HUES6 (cell line): ENCODE results near the gene EYA3.

Source experiments
- H3K27ac ChIP-seq: 2 replicates; pipeline ENCODE4 v1.7.0; 2013; ENCODE audit warnings: low read depth, mild to moderate bottlenecking, low read length, inconsistent platforms
- H3K27me3 ChIP-seq: 2 replicates; pipeline ENCODE4 v1.6.1; 2013; ENCODE audit warnings: low read length; ENCODE audit not compliant: control insufficient read depth, insufficient read depth
- H3K36me3 ChIP-seq: 2 replicates; pipeline ENCODE4 v1.6.1; 2013; ENCODE audit warnings: low read length; ENCODE audit not compliant: control insufficient read depth, insufficient read depth
- H3K4me1 ChIP-seq: 2 replicates; pipeline ENCODE4 v1.6.1; 2013; ENCODE audit warnings: low read length; ENCODE audit not compliant: control insufficient read depth, insufficient read depth
- H3K4me3 ChIP-seq: 2 replicates; pipeline ENCODE4 v1.5.1; 2013; ENCODE audit warnings: low read depth, low read length
- H3K9ac ChIP-seq: one replicate; pipeline ENCODE4 v1.6.1; 2013; ENCODE audit warnings: mild to moderate bottlenecking, low read length
- H3K9me3 ChIP-seq: 2 replicates; pipeline ENCODE4 v1.6.1; 2013; ENCODE audit warnings: low read depth, low read length; ENCODE audit not compliant: control insufficient read depth, insufficient read depth

The EYA3 gene

DNA sequence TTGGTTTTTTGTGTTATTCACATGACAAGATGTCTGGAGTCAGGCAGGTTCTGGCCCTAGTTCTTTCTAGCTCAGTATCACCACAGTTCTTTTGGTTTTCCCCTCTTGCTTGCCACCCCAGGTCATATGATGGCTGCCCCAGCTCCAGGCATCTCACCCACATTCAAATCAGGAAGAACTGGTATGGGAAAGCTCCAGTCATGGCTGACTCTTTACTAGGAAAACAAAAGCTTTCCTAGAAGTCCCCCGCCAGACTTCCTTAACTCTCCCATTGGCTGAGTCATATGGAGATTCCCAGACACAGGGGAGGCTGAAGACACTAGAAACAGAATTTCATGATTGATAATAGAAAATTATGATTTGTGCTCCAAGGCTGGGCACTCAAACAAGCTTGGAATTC is 22.1 kb upstream of the EYA3 start:
- Histone ChIP-seq H3K27me3 (no peaks in the 10 kb centered on the region), H3K9ac (no peak overlapping the region), H3K4me1 (peaks cover 2% of the 10 kb centered on the region), H3K9me3 (no peaks in the 10 kb centered on the region), H3K4me3 (no peak overlapping the region), H3K27ac (no peak overlapping the region), H3K36me3 (no peaks in the 10 kb centered on the region)

DNA sequence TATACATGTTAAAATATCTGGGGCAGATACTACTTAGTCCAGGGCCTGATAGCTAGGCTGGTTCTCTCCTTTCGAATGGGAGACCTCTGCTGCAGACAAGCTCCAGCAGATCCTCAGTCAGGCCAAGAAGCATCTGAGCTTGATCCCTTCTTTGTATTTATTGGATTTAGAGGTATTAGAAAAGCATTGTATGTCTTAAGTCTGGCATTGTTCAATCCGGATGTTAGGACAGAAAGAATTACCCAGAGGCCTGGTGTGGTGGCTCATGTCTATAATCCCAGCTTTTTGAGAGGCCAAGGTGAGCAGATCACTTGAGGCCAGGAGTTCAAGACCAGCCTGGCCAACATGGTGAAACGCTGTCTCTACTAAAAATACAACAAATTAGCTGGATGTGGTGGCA is 21.2 kb upstream of the EYA3 start:
- H3K36me3 ChIP-seq: no peaks in the 10 kb centered on the region
- H3K9me3 ChIP-seq: no peaks in the 10 kb centered on the region
- no peak overlapping the region for H3K4me3 ChIP-seq
- H3K27ac ChIP-seq: no peak overlapping the region
- H3K9ac ChIP-seq: no peak overlapping the region
- peaks cover 6% of the 10 kb centered on the region for H3K4me1 ChIP-seq
- H3K27me3 ChIP-seq: no peaks in the 10 kb centered on the region

DNA sequence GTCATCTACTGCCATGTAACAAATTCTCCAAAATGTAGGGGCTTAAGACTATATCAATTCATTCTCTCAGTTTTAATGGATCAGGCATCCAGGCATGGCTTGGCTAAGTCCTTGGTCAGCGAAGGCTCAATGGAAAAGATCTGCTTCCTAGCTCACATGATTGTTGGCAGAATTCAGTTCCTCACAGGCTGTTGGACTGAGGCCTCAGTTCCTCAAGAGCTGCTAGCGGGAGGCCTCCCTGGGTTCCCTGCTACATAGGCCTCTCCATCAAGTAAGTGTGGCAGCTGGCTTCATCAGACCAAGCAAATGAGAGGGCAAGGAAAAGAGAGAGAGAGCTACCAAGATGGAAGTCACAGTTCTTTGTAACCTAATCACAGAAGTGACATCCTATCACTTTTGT is 19.6 kb upstream of the EYA3 start:
- H3K4me3 ChIP-seq: no peak overlapping the region

DNA sequence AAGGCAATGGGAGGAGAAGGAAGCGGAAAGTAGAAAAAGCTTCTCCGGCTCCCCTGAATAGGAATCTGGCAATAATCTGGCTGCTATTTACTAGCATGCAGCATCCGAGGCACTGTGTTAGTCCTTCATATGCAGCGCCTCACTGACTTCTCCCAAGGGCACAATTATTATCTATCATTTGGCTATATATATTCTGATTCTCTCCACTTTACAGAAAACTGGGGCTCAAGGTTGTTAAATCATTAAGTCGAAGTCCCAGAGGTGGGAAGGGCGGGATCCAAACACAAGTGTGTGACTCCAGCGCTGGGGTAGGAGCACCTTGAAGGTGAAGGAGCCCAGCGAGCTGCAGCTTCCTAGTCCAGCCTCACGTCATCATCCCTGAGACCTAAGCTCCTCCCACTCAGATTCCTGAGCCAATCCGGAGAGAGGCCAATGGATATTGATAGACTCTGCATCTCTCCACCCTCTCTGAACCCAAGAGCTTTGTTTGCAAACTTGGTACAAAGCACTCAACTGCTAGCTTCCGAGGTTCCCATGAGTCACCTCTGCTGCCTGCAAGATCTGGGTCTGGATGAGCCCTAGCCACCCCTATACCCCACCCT is 16.6 kb upstream of the EYA3 start:
- Histone ChIP-seq H3K9ac (no peak overlapping the region), H3K9me3 (no peaks in the 10 kb centered on the region)

More for the DNA sequence above, 19.6 kb upstream of the EYA3 start:
- no peaks in the 10 kb centered on the region for H3K9me3 ChIP-seq
- H3K27me3 ChIP-seq: no peaks in the 10 kb centered on the region
- H3K4me1 ChIP-seq: peaks cover 6% of the 10 kb centered on the region
- no peaks in the 10 kb centered on the region for H3K36me3 ChIP-seq
- H3K9ac ChIP-seq: no peak overlapping the region
- H3K27ac ChIP-seq: no peak overlapping the region

DNA sequence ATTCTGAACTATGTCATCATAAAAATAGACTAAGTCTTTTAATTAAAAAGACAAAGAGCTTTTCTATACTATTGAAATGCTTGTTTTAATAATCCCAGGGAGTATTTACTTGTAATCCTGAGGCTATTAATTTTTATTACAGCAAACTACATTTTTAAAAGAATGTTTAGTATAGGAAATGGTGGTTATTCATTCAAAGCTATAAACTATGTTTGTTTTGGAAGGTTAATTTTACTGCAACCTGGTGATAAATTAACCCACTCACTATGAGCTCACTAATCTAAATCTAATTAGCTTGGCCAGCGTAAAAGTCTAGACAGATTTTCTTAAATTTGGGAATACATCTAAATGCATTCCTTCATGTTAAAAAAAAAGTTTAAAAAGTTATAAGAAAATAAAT is 13.8 kb upstream of the EYA3 start:
- no peaks in the 10 kb centered on the region for H3K9me3 ChIP-seq
- H3K9ac ChIP-seq: no peak overlapping the region
- no peaks in the 10 kb centered on the region for H3K27me3 ChIP-seq
- peaks cover 6% of the 10 kb centered on the region for H3K4me1 ChIP-seq
- no peak overlapping the region for H3K4me3 ChIP-seq
- H3K36me3 ChIP-seq: no peaks in the 10 kb centered on the region
- H3K27ac ChIP-seq: no peak overlapping the region

More for the DNA sequence above, 16.6 kb upstream of the EYA3 start:
- no peaks in the 10 kb centered on the region for H3K27me3 ChIP-seq
- H3K4me1 ChIP-seq: peaks cover 6% of the 10 kb centered on the region
- no peaks in the 10 kb centered on the region for H3K36me3 ChIP-seq
- H3K27ac ChIP-seq: no peak overlapping the region
- peak overlapping the region; percentile 39 for H3K4me3 ChIP-seq

DNA sequence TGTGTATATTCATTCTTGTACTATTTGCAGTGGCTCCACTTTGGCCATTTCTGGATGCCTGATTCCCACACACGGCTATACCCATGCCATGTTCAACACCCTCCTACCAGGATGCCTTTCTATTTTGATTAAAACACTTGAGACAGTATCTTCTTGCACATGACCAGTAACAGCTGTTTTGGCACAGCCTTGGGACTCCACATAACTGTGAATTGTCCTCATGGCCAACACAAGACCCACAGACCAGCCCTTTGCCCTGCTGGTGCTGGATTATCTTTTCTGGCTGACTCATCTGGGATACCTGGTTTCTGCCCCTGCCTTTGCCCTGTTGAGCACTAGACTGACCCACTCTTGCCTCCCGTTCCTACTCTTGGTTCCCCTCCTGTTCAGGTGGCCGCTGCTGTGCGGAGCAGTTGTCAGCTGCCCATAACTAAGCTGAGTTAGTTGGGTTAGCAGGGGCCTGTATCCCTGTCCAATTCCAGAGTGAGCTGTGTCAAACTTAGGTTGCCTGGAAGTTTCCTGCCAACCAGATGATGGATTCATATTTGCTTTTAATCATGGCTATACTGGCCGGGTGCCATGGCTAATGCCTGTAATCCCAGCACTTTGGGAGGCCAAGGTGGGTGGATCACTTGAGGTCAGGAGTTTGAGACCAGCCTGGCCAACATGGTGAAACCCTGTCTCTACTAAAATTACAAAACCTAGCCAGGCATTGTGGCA is 10.8 kb upstream of the EYA3 start:
- no peak overlapping the region for H3K27ac ChIP-seq

DNA sequence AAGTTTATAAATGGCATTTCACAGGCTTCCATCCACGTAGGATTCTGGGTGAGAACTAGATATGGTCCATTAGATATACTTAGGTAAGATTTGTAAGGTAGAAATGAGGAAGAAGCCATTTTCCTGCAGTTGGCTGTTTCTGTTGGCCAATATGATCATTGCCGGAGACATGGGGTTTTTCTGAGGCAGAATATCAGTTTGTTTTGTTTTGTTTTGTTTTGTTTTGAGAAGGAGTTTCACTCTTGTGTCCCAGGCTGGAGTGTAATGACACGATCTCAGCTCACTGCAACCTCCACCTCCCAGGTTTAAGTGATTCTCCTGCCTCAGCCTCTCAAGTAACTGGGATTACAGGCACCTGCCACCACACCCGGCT is 8.7 kb upstream of the EYA3 start:
- no peak overlapping the region for H3K9ac ChIP-seq
- no peaks in the 10 kb centered on the region for H3K4me1 ChIP-seq
- H3K27ac ChIP-seq: no peak overlapping the region
- no peaks in the 10 kb centered on the region for H3K36me3 ChIP-seq
- no peak overlapping the region for H3K4me3 ChIP-seq
- H3K9me3 ChIP-seq: no peaks in the 10 kb centered on the region
- H3K27me3 ChIP-seq: no peaks in the 10 kb centered on the region

More for the DNA sequence above, 10.8 kb upstream of the EYA3 start:
- no peaks in the 10 kb centered on the region for H3K36me3 ChIP-seq
- H3K9ac ChIP-seq: no peak overlapping the region
- H3K9me3 ChIP-seq: no peaks in the 10 kb centered on the region
- H3K27me3 ChIP-seq: no peaks in the 10 kb centered on the region
- no peak overlapping the region for H3K4me3 ChIP-seq
- H3K4me1 ChIP-seq: no peaks in the 10 kb centered on the region

DNA sequence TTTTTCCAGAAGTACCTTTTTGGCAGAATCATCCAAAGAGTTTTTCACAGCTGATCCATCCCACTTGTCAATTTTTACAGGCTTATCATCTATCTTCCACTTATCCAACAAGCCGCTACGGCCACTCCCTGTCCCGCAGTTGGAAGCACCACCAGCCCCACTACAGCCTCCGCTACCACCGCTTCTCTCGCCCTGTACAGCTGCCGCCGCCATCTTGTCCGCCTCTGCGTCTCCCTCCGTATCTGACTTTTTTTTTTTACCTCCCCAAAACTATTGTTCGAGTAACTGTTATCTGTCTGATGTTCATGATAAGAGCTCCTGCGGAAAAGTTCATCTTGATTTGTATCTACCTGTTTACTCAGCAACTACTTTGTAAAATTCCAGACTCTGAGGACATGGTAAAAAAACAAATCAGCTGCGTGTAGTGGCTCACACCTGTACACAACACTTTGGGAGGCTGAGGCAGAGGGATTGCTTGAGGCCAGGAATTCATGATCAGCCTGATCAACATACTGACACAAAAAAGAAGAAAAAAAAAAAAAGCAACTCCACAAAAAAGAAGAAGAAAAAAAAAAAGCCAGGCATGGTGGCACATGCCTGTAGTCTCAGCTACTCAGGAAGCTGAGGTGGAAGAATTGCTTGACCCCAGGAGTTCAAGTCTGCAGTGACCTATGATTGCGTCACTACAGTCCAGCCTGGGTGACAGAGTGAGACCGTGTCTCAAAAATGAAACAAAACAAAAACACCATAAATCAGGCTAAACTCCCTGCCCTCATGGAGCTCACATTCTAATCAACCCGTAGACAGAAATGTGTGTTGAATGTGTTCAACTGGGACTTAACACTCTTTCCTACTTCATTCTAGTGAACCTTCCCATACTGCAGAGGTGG is 8.0 kb upstream of the EYA3 start:
- no peaks in the 10 kb centered on the region for H3K9me3 ChIP-seq
- H3K27ac ChIP-seq: no peak overlapping the region
- no peaks in the 10 kb centered on the region for H3K4me1 ChIP-seq
- H3K27me3 ChIP-seq: no peaks in the 10 kb centered on the region
- H3K9ac ChIP-seq: no peak overlapping the region
- H3K4me3 ChIP-seq: no peak overlapping the region
- no peaks in the 10 kb centered on the region for H3K36me3 ChIP-seq

DNA sequence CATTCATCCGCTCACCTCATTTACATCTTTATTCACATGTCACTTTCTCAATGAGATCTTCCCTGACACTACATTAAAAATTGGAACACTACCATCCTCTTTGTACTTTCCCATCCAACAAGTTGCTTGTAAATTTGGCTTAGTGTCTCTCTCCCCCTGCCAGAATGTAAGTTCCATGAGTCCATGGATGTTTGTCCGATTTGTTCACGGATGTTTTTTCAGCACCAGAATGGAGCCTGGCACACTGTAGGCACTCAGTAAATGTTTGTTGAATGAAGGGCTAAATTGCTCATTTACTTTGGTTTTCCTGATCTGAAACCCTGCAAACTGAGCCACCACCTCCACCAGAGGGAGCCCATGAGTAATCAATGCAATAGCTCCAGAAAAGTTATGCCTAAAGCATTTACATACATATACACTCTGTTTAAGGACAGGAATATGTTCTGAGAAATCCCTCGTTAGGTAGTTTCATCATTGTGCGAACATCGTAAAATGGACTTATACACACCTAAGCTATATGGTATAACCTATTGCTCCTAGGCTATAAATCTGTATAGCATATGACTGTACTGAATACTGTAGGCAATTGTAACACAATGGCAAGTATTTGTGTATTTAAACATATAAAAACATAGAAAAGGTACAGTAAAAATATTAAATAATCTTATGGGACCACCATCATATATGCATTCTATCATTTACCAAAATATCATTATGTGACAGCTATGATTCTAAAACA is 2.8 kb upstream of the EYA3 start:
- no peak overlapping the region for H3K4me3 ChIP-seq
- peaks cover 4% of the 10 kb centered on the region; the same call in 1 of the 2 replicates for H3K4me1 ChIP-seq
- H3K27ac ChIP-seq: no peak overlapping the region
- H3K36me3 ChIP-seq: no peaks in the 10 kb centered on the region
- no peak overlapping the region for H3K9ac ChIP-seq
- no peaks in the 10 kb centered on the region for H3K27me3 ChIP-seq
- H3K9me3 ChIP-seq: no peaks in the 10 kb centered on the region

DNA sequence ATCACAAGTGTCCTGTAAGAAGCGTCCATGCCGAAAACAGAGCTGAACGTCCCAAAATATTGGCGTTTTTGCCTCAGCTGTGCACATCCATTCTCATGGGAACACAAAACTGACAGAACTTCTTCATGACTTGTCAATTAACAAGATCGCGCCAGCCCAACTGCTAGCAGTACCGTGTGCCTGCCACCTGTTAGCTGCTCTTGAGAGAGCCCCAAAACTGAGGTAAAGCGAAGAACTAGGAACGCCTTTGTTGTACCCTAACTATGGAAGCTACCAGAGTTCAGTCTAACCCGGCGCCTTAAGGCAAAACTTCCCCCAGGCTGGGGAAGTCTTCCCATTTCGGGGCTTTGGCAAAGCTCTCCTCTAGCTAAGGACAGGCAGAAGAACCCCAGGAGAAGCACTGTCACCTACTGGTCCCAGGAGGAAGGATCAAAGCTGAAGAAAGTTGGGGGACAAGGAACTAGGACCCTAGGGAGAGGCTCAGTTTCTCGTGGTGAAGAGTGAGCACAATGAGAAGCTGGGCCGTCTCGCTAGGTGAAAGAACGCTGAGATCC is 719 bp downstream of the EYA3 start:
- Histone ChIP-seq H3K27ac (peak overlapping the region; percentile 41), H3K36me3 (no peaks in the 10 kb centered on the region), H3K9me3 (no peaks in the 10 kb centered on the region), H3K9ac (peak overlapping the region; percentile 83), H3K4me1 (peaks cover 4% of the 10 kb centered on the region; the same call in 1 of the 2 replicates), H3K27me3 (no peaks in the 10 kb centered on the region), H3K4me3 (peak overlapping the region; percentile 90)
